IPS DF 6.9 (cell line): ENCODE results near the gene FKBP14.

Experiments used
- DNase-seq: peaks from one replicate; pipeline ENCODE4 v3.0.0-alpha.2; 2013; ENCODE audit warnings: low read depth, low spot score
- H3K27ac ChIP-seq: one replicate; pipeline ENCODE4 v1.5.1; 2013; ENCODE audit warnings: low read length, control low read depth
- H3K27me3 ChIP-seq: 2 replicates; pipeline ENCODE4 v1.6.1; 2013; ENCODE audit warnings: mild to moderate bottlenecking, low read length; ENCODE audit not compliant: control insufficient read depth, insufficient read depth
- H3K36me3 ChIP-seq: 2 replicates; pipeline ENCODE4 v1.6.1; 2013; ENCODE audit warnings: low read length; ENCODE audit not compliant: control insufficient read depth, insufficient read depth
- H3K4me1 ChIP-seq: 2 replicates; pipeline ENCODE4 v1.6.1; 2013; ENCODE audit warnings: low read length; ENCODE audit not compliant: control insufficient read depth, insufficient read depth
- H3K4me3 ChIP-seq: 2 replicates; pipeline ENCODE4 v1.5.1; 2013; ENCODE audit warnings: mild to moderate bottlenecking, low read length
- H3K9me3 ChIP-seq: 2 replicates; pipeline ENCODE4 v1.6.1; 2013; ENCODE audit warnings: low read length, inconsistent platforms; ENCODE audit not compliant: control insufficient read depth, insufficient read depth
- WGBS: extraction: QIAGEN DNeasy Blood & Tissue Kit; methylation state at CpG from one replicate; pipeline ENCODE4 v1.1.7; 2013; ENCODE audit warnings: mixed read lengths, missing lambda C conversion rate; ENCODE audit not compliant: insufficient read length, insufficient coverage; 5-methylcytosine and 5-hydroxymethylcytosine counted together

Gene FKBP14

GRCh38 chr7:30034501-30034900 is 8.0 kb upstream of the FKBP14 start:
- no CpG with 5 or more reads among the region's 3 CpGs for WGBS
- H3K27me3 ChIP-seq, result no peaks in the 10 kb centered on the region
- no peak overlapping the region for H3K4me3 ChIP-seq
- no peaks in the 10 kb centered on the region for H3K9me3 ChIP-seq
- no peaks in the 10 kb centered on the region for H3K4me1 ChIP-seq
- no peak overlapping the region for H3K27ac ChIP-seq
- no peak for DNase-seq
- H3K36me3 ChIP-seq, result no peaks in the 10 kb centered on the region

GRCh38 chr7:30032310-30033125 is 6.0 kb upstream of the FKBP14 start:
- Histone ChIP-seq H3K9me3 (no peaks in the 10 kb centered on the region), H3K4me3 (no peak overlapping the region), H3K27me3 (no peaks in the 10 kb centered on the region), H3K4me1 (no peaks in the 10 kb centered on the region; the same call in 1 of the 2 replicates), H3K27ac (no peak overlapping the region), H3K36me3 (no peaks in the 10 kb centered on the region)
- WGBS, result no CpG with 5 or more reads among the region's 4 CpGs
- DNase-seq, result no peak

GRCh38 chr7:30029696-30030095 is 3.2 kb upstream of the FKBP14 start:
- H3K36me3 ChIP-seq, result no peaks in the 10 kb centered on the region
- H3K27me3 ChIP-seq, result no peaks in the 10 kb centered on the region
- no peak overlapping the region for H3K27ac ChIP-seq
- no peak for DNase-seq
- H3K4me1 ChIP-seq, result no peaks in the 10 kb centered on the region; the same call in 1 of the 2 replicates
- WGBS, result no CpG with 5 or more reads among the region's 6 CpGs
- H3K9me3 ChIP-seq, result no peaks in the 10 kb centered on the region
- peak overlapping the region; percentile 2; the same call in 1 of the 2 replicates for H3K4me3 ChIP-seq

- DNase-seq, result no peak
- Histone ChIP-seq H3K4me3 (peak overlapping the region; percentile 96), H3K9me3 (no peaks in the 10 kb centered on the region), H3K4me1 (no peaks in the 10 kb centered on the region; the same call in 1 of the 2 replicates), H3K27me3 (no peaks in the 10 kb centered on the region), H3K36me3 (no peaks in the 10 kb centered on the region), H3K27ac (no peak overlapping the region)
- no CpG with 5 or more reads among the region's 42 CpGs for WGBS
Observed at GRCh38 chr7:30028749-30029635, 2.5 kb upstream of the FKBP14 start.

- DNase-seq, result peak; percentile 80
- WGBS, result no CpG with 5 or more reads among the region's 70 CpGs
- Histone ChIP-seq H3K36me3 (no peaks in the 10 kb centered on the region), H3K27ac (no peak within 1 kb of the TSS), H3K4me3 (peak within 1 kb of the TSS; percentile 96), H3K9me3 (no peaks in the 10 kb centered on the region), H3K27me3 (no peaks in the 10 kb centered on the region), H3K4me1 (no peaks in the 10 kb centered on the region; the same call in 1 of the 2 replicates)
Observed at GRCh38 chr7:30028216-30028748, 1.8 kb upstream of the FKBP14 start, which contains the start of gene PLEKHA8. PLEKHA8 (plus strand) TSS chr7:30028412; CDS start chr7:30028763, 351 bp downstream.

GRCh38 chr7:30027740-30028215 is 1.3 kb upstream of the FKBP14 start:
- Histone ChIP-seq H3K4me1 (no peaks in the 10 kb centered on the region; the same call in 1 of the 2 replicates), H3K4me3 (peak overlapping the region; percentile 96; the same call in 1 of the 2 replicates), H3K9me3 (no peaks in the 10 kb centered on the region), H3K27me3 (no peaks in the 10 kb centered on the region), H3K36me3 (no peaks in the 10 kb centered on the region), H3K27ac (no peak overlapping the region)
- no CpG with 5 or more reads among the region's 9 CpGs for WGBS
- no peak for DNase-seq

- Histone ChIP-seq H3K9me3 (no peaks in the 10 kb centered on the region), H3K36me3 (no peaks in the 10 kb centered on the region), H3K27me3 (no peaks in the 10 kb centered on the region), H3K27ac (no peak overlapping the region), H3K4me3 (peak overlapping the region; percentile 74; the same call in 1 of the 2 replicates), H3K4me1 (no peaks in the 10 kb centered on the region; the same call in 1 of the 2 replicates)
- no CpG with 5 or more reads among the region's 10 CpGs for WGBS
- DNase-seq, result no peak
Observed at GRCh38 chr7:30027065-30027456, 559 bp upstream of the FKBP14 start.

- no peaks in the 10 kb centered on the region for H3K27me3 ChIP-seq
- no CpG with 5 or more reads among the region's 6 CpGs for WGBS
- H3K27ac ChIP-seq, result no peak overlapping the region
- no peaks in the 10 kb centered on the region for H3K36me3 ChIP-seq
- no peaks in the 10 kb centered on the region for H3K9me3 ChIP-seq
- DNase-seq, result no peak
- H3K4me1 ChIP-seq, result no peaks in the 10 kb centered on the region; the same call in 1 of the 2 replicates
- H3K4me3 ChIP-seq, result no peak overlapping the region
Observed at GRCh38 chr7:30023524-30023923, 3.0 kb downstream of the FKBP14 start.

GRCh38 chr7:30022991-30023390 is 3.5 kb downstream of the FKBP14 start:
- Histone ChIP-seq H3K4me1 (no peaks in the 10 kb centered on the region), H3K27ac (no peak overlapping the region), H3K36me3 (no peaks in the 10 kb centered on the region), H3K9me3 (no peaks in the 10 kb centered on the region), H3K27me3 (no peaks in the 10 kb centered on the region), H3K4me3 (no peak overlapping the region)
- no peak for DNase-seq

- DNase-seq, result no peak
- Histone ChIP-seq H3K27me3 (no peaks in the 10 kb centered on the region), H3K9me3 (no peaks in the 10 kb centered on the region), H3K36me3 (no peaks in the 10 kb centered on the region), H3K27ac (no peak overlapping the region), H3K4me3 (no peak overlapping the region), H3K4me1 (no peaks in the 10 kb centered on the region)
- no CpG with 5 or more reads among the region's 1 CpG for WGBS
Observed at GRCh38 chr7:30020535-30020934, 6.0 kb downstream of the FKBP14 start.
